GM12878 (cell line): Measurements from ENCODE around the gene NKX2-3. TPM values are rescaled to one million over a fixed set of nuclear protein-coding genes. Genes with fewer than 3 reads are reported as not detected.

Experiments used
- ATAC-seq: fragments of 200-7000 bp; cut with Tn5 transposase; 3 replicates; pipeline ENCODE4 v1.9.1; 2020; ENCODE audit warnings: mild to moderate bottlenecking, moderate library complexity
- BruUV-seq: library from RNA; stranded (reverse); fragments of 400-500 nt; replicated peaks from 2 replicates; lab custom pipeline; 2021; lab: Mats Ljungman, UMichigan
- CTCF ChIA-PET: fragments of 300-600 bp; sonication (Branson Sonifier 250); formaldehyde crosslinking; extraction: SDS; loops from one replicate; lab custom pipeline; 2021; ENCODE audit warnings: inconsistent platforms; lab: Yijun Ruan, JAX
- POLR2A ChIA-PET: fragments of 350-600 bp; formaldehyde crosslinking; extraction: SDS; loops from one replicate; lab custom pipeline; 2021; ENCODE audit warnings: inconsistent platforms; lab: Charles Lee
- RAD21 ChIA-PET: fragments of 300-600 bp; sonication (Branson Sonifier 250); formaldehyde crosslinking; loops from one replicate; lab custom pipeline; 2023; ENCODE audit warnings: antibody characterized with exemption; ENCODE audit not compliant: unreplicated experiment; lab: Charles Lee
- SMC1A ChIA-PET: fragments of 300-600 bp; sonication (Branson Sonifier 250); formaldehyde crosslinking; loops from one replicate; lab custom pipeline; 2023; ENCODE audit not compliant: unreplicated experiment, uncharacterized antibody; lab: Charles Lee
- DNase-seq: peaks from one replicate; pipeline ENCODE4 v3.0.0-alpha.2; 2011; ENCODE audit warnings: low read depth, low spot score
- FAIRE-seq: peaks from 3 replicates; lab custom pipeline; 2011; peaks lifted over from hg19 to GRCh38; lab: Jason Lieb, UNC
- H2AFZ ChIP-seq: 2 replicates; pipeline ENCODE4 v1.6.0; 2011; ENCODE audit warnings: low read depth, low read length, control low read depth; ENCODE audit not compliant: control insufficient read depth
- H3K27ac ChIP-seq: 2 replicates; pipeline ENCODE4 v1.5.1; 2011; ENCODE audit warnings: control low read depth; ENCODE audit not compliant: control insufficient read depth, insufficient read depth
- H3K27me3 ChIP-seq, 2 experiments: replicated peaks in 1 of 2; 2 replicates each; pipeline versions ENCODE4 v1.6.0 to v1.6.1; 2011; ENCODE audit warnings: low read length in 1 of 2; ENCODE audit not compliant: control insufficient read depth in 2 of 2, insufficient read depth in 2 of 2
- H3K36me3 ChIP-seq, 2 experiments: 2 replicates each; pipeline ENCODE4 v1.5.1; 2011; ENCODE audit warnings: low read length in 1 of 2; ENCODE audit not compliant: control insufficient read depth in 2 of 2, insufficient read depth in 2 of 2
- H3K4me1 ChIP-seq: 2 replicates; pipeline ENCODE4 v1.6.1; 2011; ENCODE audit warnings: mild to moderate bottlenecking, low read length, moderate library complexity, mixed read lengths; ENCODE audit not compliant: control insufficient read depth, insufficient read depth
- H3K4me2 ChIP-seq: 2 replicates; pipeline ENCODE4 v1.6.0; 2011; ENCODE audit warnings: control low read depth; ENCODE audit not compliant: control insufficient read depth, insufficient read depth
- H3K4me3 ChIP-seq: fragments of 200-600 bp; sonication (generic); 2 replicates; pipeline ENCODE4 v1.5.1; 2016
- H3K79me2 ChIP-seq: 2 replicates; pipeline ENCODE4 v1.6.0; 2011; ENCODE audit warnings: low read length; ENCODE audit not compliant: control insufficient read depth, insufficient read depth
- H3K9ac ChIP-seq: 2 replicates; pipeline ENCODE4 v1.8.0; 2011; ENCODE audit warnings: low read length, control low read depth, mixed read lengths; ENCODE audit not compliant: control insufficient read depth, insufficient read depth
- H3K9me3 ChIP-seq: replicated peaks from 3 replicates; pipeline ENCODE4 v1.5.1; 2011; ENCODE audit warnings: mild to moderate bottlenecking, low read length; ENCODE audit not compliant: control insufficient read depth, insufficient read depth
- H4K20me1 ChIP-seq: 2 replicates; pipeline ENCODE4 v1.6.0; 2011; ENCODE audit not compliant: control insufficient read depth, insufficient read depth
- ATF7 ChIP-seq: fragments of 450-650 bp; IDR thresholded peaks from 2 replicates; pipeline ENCODE4 v1.6.1; 2016; ENCODE audit warnings: low read depth, mild to moderate bottlenecking
- BCLAF1 ChIP-seq: fragments of 450-650 bp; IDR thresholded peaks from 2 replicates; pipeline ENCODE4 v1.6.1; 2017; ENCODE audit warnings: antibody characterized with exemption, mild to moderate bottlenecking, moderate library complexity
- CBX5 ChIP-seq: sonication (generic); IDR thresholded peaks from 2 replicates; pipeline ENCODE4 v1.6.1; 2016; ENCODE audit warnings: low read depth, moderate library complexity, mild to moderate bottlenecking, inconsistent platforms
- MEF2A ChIP-seq: IDR thresholded peaks from 2 replicates; pipeline ENCODE4 v1.6.1; 2011; ENCODE audit warnings: low read depth, mild to moderate bottlenecking, low read length, moderate library complexity; ENCODE audit not compliant: insufficient read depth
- MTA2 ChIP-seq: fragments of 450-650 bp; IDR thresholded peaks from 2 replicates; pipeline ENCODE4 v1.6.1; 2016; ENCODE audit warnings: low read depth, mild to moderate bottlenecking, moderate library complexity
- NFYA ChIP-seq: IDR thresholded peaks from 2 replicates; pipeline ENCODE4 v1.6.1; 2011; ENCODE audit warnings: low read depth, mild to moderate bottlenecking, low read length, improper control_type of control experiment, borderline replicate concordance
- NR2F1 ChIP-seq: fragments of 450-650 bp; conservative IDR thresholded peaks from 2 replicates; pipeline ENCODE4 v1.6.1; 2017; ENCODE audit warnings: mild to moderate bottlenecking
- YBX1 ChIP-seq: fragments of 450-650 bp; IDR thresholded peaks from 2 replicates; pipeline ENCODE4 v1.6.1; 2016; ENCODE audit warnings: antibody characterized with exemption
- ZBTB33 ChIP-seq: fragments of 450-650 bp; IDR thresholded peaks from 2 replicates; pipeline ENCODE4 v1.6.1; 2017; ENCODE audit warnings: mild to moderate bottlenecking
- ZNF274 ChIP-seq: IDR thresholded peaks from one replicate; pipeline ENCODE4 v1.8.0; 2011; ENCODE audit not compliant: insufficient read length, insufficient read depth
- WGBS: methylation state at CpG from one replicate; pipeline ENCODE4 v1.1.6; 2016; ENCODE audit warnings: low lambda C conversion rate; ENCODE audit not compliant: insufficient replicate concordance, insufficient coverage; ENCODE audit errors: missing lambda C conversion rate; 5-methylcytosine and 5-hydroxymethylcytosine counted together
- in situ Hi-C: fragments of 300-500 bp; cut with MboI; formaldehyde crosslinking; loops from 9 replicates; pipeline ENCODE4 v1.14.3; 2018; ENCODE audit warnings: mixed read lengths
- intact Hi-C: fragments of 100-400 bp; cut with micrococcal nuclease; formaldehyde crosslinking; loops from one replicate; pipeline ENCODE4 v1.14.2; 2022; ENCODE audit not compliant: unreplicated experiment
- polyA plus RNA-seq, 11 experiments: library from polyadenylated mRNA; depleted of rRNA in 4 of 11; unstranded in 6 of 11; stranded (reverse) in 5 of 11; fragments of >200 nt; fragmentation: Nextera tagmentation in 4 of 11; fragmentation: Illumina TruSeq in 1 of 11; extraction: Ambion mirVana in 4 of 11; extraction: Trizol in 1 of 11; gene quantifications; 1 replicate in 1 of 11; 2 replicates in 10 of 11; pipeline versions ENCODE4 v1.2.1 to v1.2.3, GENCODE V29; 2011 to 2016; ENCODE audit warnings: inconsistent platforms in 2 of 11, missing spikeins in 2 of 11, low read depth in 1 of 11
- total RNA-seq, 4 experiments: library from RNA; depleted of rRNA in 3 of 4; stranded (reverse); fragments of >200 nt in 3 of 4; fragmentation: Illumina TruSeq in 1 of 4; extraction: Trizol in 1 of 4; gene quantifications; 2 replicates each; pipeline versions ENCODE4 v1.2.1 to v1.2.3, GENCODE V29; 2013 to 2021

Gene NKX2-3
- total and polyA plus RNA-seq, 10 of the 15 experiments (the other 5 are each of a cell fraction or from before 2014, with no cell fraction given): not detected

- RAD21 ChIA-PET: interaction anchor here (0.7 kb wide), 1 partner anchor 141 kb away, joined by 3 read pairs; no protein-coding TSS in a partner anchor
- Histone ChIP-seq H2AFZ (no peak overlapping the region), H3K79me2 (no peaks in the 10 kb centered on the region), H3K36me3 (no peaks in the 10 kb centered on the region), H3K4me3 (no peak overlapping the region), H3K4me1 (no peaks in the 10 kb centered on the region), H3K9ac (no peak overlapping the region), H3K27me3 (peaks cover 1 to 4% of the 10 kb centered on the region in 2 experiments; a peak in 2 of 4 replicates), H3K27ac (no peak overlapping the region), H3K4me2 (no peak overlapping the region), H3K9me3 (no peaks in the 10 kb centered on the region), H4K20me1 (no peaks in the 10 kb centered on the region)
- TF ChIP-seq YBX1 (no peak), BCLAF1 (no peak), ATF7 (no peak), NR2F1 (no peak), NFYA (no peak), CBX5 (no peak), MTA2 (no peak), MEF2A (no peak), ZBTB33 (no peak), ZNF274 (no peak)
- in situ Hi-C loops: no loop called here
- POLR2A ChIA-PET: no interaction called here
- intact Hi-C loops: no loop called here
- 49% methylated on average over 27 of the region's 27 CpGs for WGBS
- SMC1A ChIA-PET: no interaction called here
- BruUV-seq: no TSS peak
- CTCF ChIA-PET: interaction anchor here (1.0 kb wide), 1 partner anchor 16 kb away, joined by 3 read pairs; no protein-coding TSS in a partner anchor
- no peak for DNase-seq
- FAIRE-seq: no peak
- ATAC-seq: no peak
Observed at GRCh38 chr10:99484626-99485581, 47.8 kb upstream of the NKX2-3 start.
